GM18505 (cell line): ENCODE results near the gene RNASE8.

Experiments used
- ATAC-seq: cut with Tn5 transposase; IDR thresholded peaks from one replicate; pipeline ENCODE4 v1.9.1; 2021; ENCODE audit not compliant: unreplicated experiment
- POLR2A ChIP-seq: IDR thresholded peaks from 4 replicates; pipeline ENCODE4 v1.6.1; 2011; ENCODE audit warnings: borderline replicate concordance; ENCODE audit not compliant: insufficient read depth, insufficient read length; ENCODE audit errors: extremely low read depth

Gene RNASE8

DNA sequence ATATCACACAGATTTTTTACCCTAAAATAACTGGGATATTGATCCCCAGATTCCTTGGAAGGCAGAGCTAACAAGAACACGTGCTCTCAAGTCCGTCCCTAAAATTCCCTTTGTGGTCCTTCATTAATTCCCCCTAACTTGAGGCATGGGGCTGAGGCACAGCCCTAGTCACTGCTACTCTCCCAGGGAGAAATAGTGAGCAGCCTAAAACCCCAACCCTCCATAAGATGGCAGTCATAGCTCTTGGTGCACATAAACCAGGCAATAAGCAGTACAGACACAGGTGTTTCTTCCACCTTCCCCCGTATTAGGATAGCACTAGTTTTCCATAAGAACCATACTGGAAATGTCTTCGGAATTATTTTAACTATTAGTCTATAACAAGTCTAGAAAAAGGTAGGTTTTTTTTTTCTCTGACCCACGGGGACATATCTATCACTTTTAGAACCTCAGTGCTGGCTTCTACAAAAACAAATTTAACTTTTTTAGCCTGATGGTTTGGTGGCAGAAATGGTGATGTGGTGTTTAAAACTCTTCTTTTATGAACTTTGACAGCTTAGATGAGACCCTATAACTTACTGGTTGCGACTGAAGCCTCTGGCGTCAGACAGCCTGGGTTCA lies 9.4 kb downstream of the RNASE8 start:
- ATAC-seq: no peak
- no peak for TF ChIP-seq POLR2A

DNA sequence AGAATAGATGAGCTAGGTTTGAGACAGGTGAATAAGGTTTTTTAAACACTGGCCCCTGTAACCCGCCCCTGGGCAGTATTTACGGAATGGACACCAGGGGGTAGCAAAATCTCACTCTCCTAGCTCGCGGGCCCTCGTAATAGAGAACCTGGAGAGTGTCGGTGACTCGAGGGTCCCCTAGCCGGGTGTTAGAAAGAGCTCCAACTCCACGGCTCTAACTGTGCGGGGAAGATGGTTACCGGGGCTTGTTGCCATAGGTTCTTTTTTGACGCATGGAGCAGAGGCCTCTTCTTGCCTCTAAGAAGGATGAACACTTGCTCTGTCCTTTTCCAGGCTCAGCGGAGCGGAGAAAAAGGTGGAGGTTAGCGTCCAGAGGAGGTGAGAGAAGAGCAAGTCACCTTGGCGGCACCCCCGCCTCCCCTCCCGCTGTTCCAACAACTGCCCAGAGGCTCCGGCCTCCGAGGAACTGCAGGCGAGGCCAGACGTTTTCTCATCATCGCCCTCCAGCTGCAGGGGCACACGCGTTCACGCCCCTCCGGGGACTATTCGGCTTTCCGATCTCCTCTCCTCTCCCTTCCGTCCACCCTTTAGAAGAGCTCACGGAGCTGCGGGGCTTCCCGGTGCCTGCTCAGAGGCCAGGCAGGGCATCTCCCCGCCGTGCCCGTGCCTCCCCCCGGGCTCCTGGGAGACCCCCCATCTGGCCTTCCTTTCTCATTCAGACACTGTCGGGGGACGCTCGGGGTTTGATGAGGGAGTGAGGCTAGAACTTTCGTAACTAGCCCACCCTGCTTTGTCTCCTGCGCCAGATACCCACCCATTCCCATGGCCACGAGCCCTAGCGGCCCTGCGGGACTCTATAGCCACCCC lies 11.1 kb downstream of the RNASE8 start:
- no peak for TF ChIP-seq POLR2A
- no peak for ATAC-seq

DNA sequence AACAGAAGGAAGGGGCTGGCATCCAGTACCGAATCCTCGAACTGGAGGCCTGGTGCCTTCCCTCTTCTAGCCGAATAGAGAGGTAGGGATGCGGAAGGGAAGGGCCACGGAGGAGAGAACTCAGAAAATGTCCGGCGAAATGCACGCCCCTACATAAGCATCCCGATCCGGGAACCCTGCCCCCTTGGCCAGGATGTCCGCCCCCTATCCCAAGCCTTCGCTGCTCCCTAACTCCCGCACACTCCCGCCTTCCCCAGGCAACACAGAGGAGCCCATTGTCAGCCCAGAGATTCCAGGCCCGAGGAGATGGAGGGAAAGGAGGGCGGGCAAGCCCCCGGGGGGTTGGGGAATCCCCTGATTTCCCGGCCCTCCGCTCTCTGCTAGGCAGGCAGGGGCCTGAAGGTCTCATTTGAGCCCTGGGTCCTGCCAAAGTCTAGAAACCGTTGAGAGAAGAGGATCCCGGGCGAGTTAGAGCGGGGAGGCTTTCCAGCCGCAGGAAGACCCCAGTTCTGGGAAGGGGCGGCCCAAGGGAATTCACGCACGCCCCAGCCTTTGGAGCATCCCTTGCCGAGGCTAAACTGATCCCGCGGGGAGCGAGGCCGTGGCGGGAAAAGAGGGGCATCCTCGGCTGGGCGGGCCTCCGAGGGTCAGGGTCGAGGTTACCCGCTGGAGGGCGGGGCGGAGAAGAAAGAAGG lies 11.9 kb downstream of the RNASE8 start:
- TF ChIP-seq POLR2A: no peak

DNA sequence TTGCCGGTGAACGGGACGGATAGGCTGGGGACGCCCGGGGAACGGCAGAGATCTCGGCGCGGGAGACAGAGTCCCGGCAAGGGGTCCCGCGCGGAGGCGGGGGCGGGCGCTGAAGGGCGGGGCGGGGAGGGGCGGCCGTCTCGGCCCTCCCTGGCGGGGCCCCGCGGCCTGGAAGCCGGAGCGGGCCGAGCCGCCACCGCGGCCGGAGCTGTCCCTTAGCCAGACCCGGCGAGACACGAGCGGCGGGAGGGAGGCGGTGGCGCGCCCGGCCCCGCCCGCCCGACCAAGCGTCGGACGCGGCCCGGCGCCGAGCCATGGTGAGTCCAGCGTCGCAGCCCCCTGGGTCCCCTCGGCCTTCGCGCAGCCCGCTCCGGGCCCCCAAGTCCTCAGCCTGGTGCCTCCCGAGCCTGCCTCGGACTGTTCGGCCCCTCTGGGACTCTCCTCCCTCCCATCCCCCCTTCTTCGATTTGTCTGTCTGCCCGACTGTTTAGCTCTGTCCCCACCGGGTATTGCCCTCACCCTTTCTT lies 12.5 kb downstream of the RNASE8 start, which contains the start of gene ARHGEF40:
Gene ARHGEF40 (plus strand): TSS at position 222 of the 527 bp plus-strand sequence. CDS start 93 bp downstream, at position 315.
- ATAC-seq: no peak
- TF ChIP-seq POLR2A: no peak

More for the DNA sequence above, 11.9 kb downstream of the RNASE8 start:
- no peak for ATAC-seq

DNA sequence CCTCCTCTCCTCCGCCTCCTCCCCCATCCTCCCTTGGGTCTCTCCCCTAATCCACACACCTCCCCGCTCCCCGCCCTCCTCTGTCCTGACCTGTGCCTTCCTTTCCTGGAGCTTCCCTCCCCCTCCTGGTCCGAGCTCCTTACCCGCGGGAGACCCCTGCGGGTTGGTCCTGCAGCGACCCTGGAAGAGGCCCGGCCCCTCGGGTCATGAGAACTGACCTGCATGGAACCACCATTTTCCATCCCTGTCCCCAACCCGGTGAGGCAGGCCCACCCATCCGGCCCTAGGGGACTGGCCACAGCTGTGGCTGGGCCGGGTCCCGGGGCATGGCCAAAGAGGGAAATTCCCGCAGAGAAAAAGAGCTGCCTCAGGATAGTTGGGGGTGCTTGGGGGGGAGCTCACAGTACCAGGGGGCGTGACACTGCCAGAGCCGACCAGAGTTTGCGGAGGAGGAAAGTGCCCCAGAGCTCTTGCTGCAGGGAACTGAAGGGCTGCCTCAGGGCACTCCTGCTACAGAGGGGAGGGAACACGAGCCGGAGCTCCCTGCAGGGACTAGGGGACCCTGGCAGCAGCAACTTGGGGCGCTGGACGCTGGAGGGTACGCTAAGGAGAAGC lies 13.1 kb downstream of the RNASE8 start:
- peak; percentile 13 for ATAC-seq
- TF ChIP-seq POLR2A: no peak

DNA sequence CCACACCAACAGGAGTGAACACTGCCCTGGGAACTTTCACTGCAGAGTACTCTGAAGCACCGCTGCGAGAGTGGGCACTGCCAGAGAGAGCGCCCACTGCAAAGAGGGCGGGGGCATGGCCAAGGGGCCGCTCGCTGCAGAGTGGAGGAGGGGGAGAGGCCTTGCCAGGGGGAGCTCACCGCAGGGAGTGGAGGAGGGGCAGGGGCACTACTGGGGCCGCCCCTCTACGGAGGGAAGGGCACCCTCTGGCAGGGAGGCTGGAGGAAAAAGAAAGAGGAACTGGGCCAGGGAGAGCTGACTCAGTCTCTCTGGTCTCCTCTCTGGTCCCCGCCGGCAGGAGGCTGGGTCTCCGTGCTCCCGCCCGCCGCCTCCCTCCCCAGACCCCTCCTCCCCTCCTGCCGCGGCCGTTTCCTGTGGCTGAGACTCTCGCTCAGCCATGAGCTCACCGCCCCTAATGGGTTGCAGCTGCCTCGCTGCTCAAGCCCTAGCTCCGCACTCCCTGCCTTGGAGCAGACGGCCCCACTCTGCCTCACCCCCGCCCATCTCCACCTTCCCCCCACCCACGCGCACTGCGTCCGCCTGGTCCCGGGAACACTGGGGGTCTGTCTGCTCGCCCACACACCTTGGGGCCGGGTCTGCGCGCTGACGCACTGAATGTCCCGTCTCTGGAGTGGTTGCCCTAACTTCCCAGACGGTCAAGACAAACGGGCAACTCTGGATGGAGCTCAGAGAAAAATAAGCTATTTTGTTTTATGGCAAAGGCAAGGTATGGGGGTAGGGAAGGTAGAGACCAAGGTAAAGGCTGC lies 13.8 kb downstream of the RNASE8 start:
- TF ChIP-seq POLR2A: no peak
- ATAC-seq: peak; percentile 71

DNA sequence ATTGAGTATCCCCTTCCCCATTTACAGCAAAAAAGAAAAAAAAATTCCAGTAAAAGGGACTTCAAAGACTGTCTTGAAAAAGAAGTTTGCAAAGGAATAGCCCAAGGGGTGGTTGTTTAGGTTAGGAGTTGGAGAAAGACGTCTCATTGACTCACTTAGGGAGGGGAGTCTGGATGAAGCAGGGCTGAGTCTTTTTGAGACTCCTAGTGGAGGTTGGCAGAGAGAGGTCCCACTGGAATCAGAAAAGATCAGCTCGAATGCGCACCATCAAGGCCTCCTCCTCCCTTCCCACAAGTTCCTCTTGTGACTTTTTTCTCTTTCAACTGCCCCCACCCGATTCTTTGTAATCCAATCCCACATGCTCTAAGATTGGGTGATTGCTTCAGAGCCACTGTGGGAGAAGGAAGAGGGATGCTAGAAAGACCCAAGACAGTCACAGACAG lies 14.4 kb downstream of the RNASE8 start:
- no peak for TF ChIP-seq POLR2A
- ATAC-seq: no peak

DNA sequence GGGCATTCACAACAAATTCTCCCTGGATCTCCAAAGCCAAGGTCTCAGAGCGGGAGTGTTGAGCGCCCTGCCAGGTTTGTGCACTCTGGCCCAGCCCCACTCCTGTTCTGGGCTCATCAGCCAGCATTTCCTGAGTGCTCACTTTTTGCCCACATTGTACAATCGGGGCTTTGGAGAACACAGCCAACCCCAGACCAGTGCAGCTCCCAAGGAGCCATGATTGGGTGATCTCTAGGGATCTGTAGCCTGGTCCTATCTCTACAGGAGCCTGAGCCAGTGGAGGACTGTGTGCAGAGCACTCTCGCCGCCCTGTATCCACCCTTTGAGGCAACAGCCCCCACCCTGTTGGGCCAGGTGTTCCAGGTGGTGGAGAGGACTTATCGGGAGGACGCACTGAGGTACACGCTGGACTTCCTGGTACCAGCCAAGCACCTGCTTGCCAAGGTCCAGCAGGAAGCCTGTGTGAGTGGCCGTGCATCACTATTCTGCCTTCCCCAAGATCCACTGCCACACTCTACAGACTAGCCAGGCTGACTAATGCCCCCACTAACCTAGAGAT lies 15.2 kb downstream of the RNASE8 start:
- ATAC-seq: no peak
- no peak for TF ChIP-seq POLR2A

DNA sequence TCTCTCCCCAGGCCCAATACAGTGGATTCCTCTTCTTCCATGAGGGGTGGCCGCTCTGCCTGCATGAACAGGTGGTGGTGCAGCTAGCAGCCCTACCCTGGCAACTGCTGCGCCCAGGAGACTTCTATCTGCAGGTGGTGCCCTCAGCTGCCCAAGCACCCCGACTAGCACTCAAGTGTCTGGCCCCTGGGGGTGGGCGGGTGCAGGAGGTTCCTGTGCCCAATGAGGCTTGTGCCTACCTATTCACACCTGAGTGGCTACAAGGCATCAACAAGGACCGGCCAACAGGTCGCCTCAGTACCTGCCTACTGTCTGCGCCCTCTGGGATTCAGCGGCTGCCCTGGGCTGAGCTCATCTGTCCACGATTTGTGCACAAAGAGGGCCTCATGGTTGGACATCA lies 16.3 kb downstream of the RNASE8 start:
- TF ChIP-seq POLR2A: no peak

DNA sequence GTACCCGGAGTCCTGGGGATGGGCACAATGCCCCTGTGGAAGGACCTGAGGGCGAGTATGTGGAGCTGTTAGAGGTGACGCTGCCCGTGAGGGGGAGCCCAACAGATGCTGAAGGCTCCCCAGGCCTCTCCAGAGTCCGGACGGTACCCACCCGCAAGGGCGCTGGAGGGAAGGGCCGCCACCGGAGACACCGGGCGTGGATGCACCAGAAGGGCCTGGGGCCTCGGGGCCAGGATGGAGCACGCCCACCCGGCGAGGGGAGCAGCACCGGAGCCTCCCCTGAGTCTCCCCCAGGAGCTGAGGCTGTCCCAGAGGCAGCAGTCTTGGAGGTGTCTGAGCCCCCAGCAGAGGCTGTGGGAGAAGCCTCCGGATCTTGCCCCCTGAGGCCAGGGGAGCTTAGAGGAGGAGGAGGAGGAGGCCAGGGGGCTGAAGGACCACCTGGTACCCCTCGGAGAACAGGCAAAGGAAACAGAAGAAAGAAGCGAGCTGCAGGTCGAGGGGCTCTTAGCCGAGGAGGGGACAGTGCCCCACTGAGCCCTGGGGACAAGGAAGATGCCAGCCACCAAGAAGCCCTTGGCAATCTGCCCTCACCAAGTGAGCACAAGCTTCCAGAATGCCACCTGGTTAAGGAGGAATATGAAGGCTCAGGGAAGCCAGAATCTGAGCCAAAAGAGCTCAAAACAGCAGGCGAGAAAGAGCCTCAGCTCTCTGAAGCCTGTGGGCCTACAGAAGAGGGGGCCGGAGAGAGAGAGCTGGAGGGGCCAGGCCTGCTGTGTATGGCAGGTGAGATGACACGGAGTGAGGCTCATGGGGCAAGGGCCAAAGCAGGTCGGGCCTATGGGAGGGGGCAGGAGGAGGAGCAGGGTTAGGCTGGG lies 17.0 kb downstream of the RNASE8 start:
- no peak for TF ChIP-seq POLR2A
- ATAC-seq: no peak

More for the DNA sequence above, 16.3 kb downstream of the RNASE8 start:
- ATAC-seq: no peak
